NCI-H345 treated with DMSO at 0.1 percent for 48 hours (cell line): ENCODE measurements around the gene DUSP23.

Experiments
- DNase-seq: peaks from one replicate; lab custom pipeline; 2025; ENCODE audit not compliant: unreplicated experiment; lab: John Stamatoyannopoulos, UW

Gene DUSP23

DNA sequence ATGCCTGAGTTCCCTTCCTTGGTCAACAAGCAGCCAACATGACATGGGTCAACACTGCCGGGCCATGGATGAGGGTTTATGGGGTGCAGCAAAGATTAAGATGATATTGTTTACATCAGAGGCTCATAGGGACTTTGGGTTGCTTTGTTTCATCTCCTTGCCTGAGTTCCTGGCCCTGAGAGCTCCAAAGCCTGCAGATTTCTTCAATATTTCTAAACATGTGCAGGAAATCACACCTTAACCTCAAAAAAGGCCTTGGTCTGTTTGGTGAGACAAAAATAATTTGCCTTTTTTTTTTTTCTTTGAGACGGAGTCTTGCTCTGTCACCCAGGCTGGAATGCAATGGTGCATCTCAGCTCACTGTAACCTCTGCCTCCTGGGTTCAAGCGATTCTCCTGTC, 46.8 kb downstream of the DUSP23 start:
- DNase-seq: no peak

- no peak for DNase-seq
Measured at GRCh38 chr1:159828176-159828575, 47.4 kb downstream of the DUSP23 start.

- no peak for DNase-seq
Measured at GRCh38 chr1:159828581-159829272, 48.0 kb downstream of the DUSP23 start.

DNA sequence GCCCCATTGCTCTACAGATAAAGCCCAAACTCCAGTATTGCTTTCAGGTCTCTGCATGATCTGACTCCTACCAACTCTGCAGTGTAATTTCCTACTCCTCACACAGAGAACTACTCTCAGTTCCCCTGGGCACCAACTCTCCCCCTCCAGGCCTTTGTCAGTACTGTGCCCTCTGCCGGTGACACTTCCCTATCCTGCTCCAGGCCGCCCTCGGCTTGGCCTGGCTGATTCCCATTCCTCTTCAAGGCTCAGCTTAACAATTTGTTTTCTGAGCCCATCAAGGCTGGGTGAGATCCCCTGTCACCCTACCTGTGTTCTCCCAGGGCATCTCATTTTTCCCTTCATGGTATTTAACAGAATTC, 48.5 kb downstream of the DUSP23 start:
- no peak for DNase-seq

- DNase-seq: no peak
Measured at GRCh38 chr1:159829822-159830465, 49.2 kb downstream of the DUSP23 start.

DNA sequence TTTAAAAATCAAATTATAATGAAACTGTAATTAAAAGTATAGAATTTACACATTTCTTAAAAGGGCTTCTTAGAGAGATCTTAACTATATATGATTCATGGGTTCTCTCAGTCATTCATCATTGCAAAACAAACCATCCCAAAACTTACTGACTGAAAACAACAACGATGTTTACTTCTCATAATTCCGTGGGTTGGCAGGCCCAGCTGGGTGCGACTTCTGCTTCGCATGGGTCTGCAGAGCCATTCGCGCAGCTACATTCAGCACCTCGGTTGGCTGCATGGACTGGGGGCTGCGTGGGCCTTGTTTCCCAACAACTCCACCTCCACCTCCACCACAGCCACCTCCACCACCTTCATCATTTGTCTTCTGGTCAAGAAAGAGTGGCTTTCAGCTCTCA, 50.0 kb downstream of the DUSP23 start:
- DNase-seq: no peak

DNA sequence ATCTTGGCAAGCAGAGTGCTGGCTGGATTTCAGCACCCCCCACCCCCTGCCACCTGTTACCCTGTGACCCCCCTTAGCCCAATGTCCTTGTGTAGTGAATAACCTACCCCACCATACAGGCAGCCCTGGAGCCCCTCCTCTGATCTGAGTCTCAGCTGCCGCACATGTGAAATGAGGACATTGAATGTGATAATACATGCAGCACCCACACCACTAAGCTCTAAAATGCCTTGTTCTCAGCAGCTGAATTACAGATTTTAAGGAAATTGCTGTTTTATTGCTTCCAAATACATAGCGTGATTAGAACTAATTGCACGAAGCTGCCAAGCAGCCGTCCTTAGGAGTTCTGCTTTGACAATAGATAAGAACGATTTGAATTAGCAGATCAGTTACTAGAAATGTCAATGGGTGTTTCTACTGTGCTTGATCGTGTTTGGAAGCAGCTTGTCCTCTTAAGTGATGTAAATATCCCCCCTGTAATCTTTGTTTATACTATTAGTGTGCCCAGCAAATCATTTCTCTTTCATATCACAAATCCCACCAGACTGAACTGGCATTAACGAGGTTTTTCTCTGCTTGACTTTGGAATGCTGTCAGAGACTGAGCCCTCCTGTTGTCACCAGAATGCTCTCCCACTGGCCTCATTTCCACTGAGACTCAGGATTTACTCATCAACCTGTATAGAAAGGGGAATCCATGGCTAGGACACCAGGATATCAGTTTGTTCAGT, 50.8 kb downstream of the DUSP23 start:
- DNase-seq: no peak
